ENCODE data around the gene PYGB. TPM values are rescaled to one million over a fixed set of nuclear protein-coding genes. Genes with fewer than 3 reads are reported as not detected.

The PYGB gene
- total RNA-seq, 6 donors from 2014 or later, result 59.4 to 128 (median 98.4) TPM

- 91 to 100% methylated on average over 2 to 4 of the region's 6 CpGs for WGBS, 2 donors
- H3K4me1 ChIP-seq, result no peaks in the 10 kb centered on the region
- peaks cover 0 to 49% (median 31%) of the 10 kb centered on the region in 4 donors for H3K36me3 ChIP-seq
- DNase-seq (no peak), ATAC-seq (ENCODE audit: low FRiP score in 2 of 2) (no peak)
- H3K9me3 ChIP-seq, result no peaks in the 10 kb centered on the region
- no peak for TF ChIP-seq POLR2A (IDR thresholded peaks at IDR 0.05)
- TF ChIP-seq EP300 (IDR thresholded peaks at IDR 0.05), result no peak
- TF ChIP-seq POLR2AphosphoS5 (IDR thresholded peaks at IDR 0.05), result no peak
- TF ChIP-seq CTCF (IDR thresholded peaks at IDR 0.05), result no peak
- no peaks in the 10 kb centered on the region for H3K27me3 ChIP-seq
- H3K27ac ChIP-seq, result no peak overlapping the region
- H3K4me3 ChIP-seq, result no peak overlapping the region
Measured at GRCh38 chr20:25302596-25302995, 54.7 kb downstream of the PYGB start.

GRCh38 chr20:25303292-25304024 lies 55.6 kb downstream of the PYGB start:
- H3K4me1 ChIP-seq, result no peaks in the 10 kb centered on the region
- no peak for TF ChIP-seq EP300 (IDR thresholded peaks at IDR 0.05)
- no peak for TF ChIP-seq POLR2A (IDR thresholded peaks at IDR 0.05)
- no peak for TF ChIP-seq POLR2AphosphoS5 (IDR thresholded peaks at IDR 0.05)
- no peak for TF ChIP-seq CTCF (IDR thresholded peaks at IDR 0.05)
- H3K27ac ChIP-seq, result no peak overlapping the region
- no peaks in the 10 kb centered on the region for H3K9me3 ChIP-seq
- H3K27me3 ChIP-seq, result no peaks in the 10 kb centered on the region
- no peak overlapping the region for H3K4me3 ChIP-seq
- peaks cover 0 to 50% (median 28%) of the 10 kb centered on the region in 4 donors for H3K36me3 ChIP-seq
- DNase-seq (no peak), ATAC-seq (ENCODE audit: low FRiP score in 2 of 2) (no peak)
- WGBS, 2 donors, result 96 to 99% methylated on average over 12 of the region's 12 CpGs

GRCh38 chr20:25304025-25304549 lies 56.2 kb downstream of the PYGB start:
- no peaks in the 10 kb centered on the region for H3K9me3 ChIP-seq
- 95 to 100% methylated on average over 4 to 10 of the region's 11 CpGs for WGBS, 2 donors
- peaks cover 0 to 53% (median 25%) of the 10 kb centered on the region in 4 donors for H3K36me3 ChIP-seq
- DNase-seq, result peak in 1 of 2 donors; percentile 76
- H3K4me3 ChIP-seq, result no peak overlapping the region
- H3K27me3 ChIP-seq, result no peaks in the 10 kb centered on the region
- no peak for ATAC-seq (ENCODE audit: low FRiP score in 2 of 2)
- H3K27ac ChIP-seq, result no peak overlapping the region
- no peaks in the 10 kb centered on the region for H3K4me1 ChIP-seq
- no peak for TF ChIP-seq POLR2AphosphoS5 (IDR thresholded peaks at IDR 0.05)
- no peak for TF ChIP-seq CTCF (IDR thresholded peaks at IDR 0.05)
- no peak for TF ChIP-seq POLR2A (IDR thresholded peaks at IDR 0.05)
- no peak for TF ChIP-seq EP300 (IDR thresholded peaks at IDR 0.05)

GRCh38 chr20:25306991-25307903 lies 59.4 kb downstream of the PYGB start:
- no peak overlapping the region for H3K4me3 ChIP-seq
- no peaks in the 10 kb centered on the region for H3K9me3 ChIP-seq
- H3K27me3 ChIP-seq, result no peaks in the 10 kb centered on the region
- DNase-seq (no peak), ATAC-seq (ENCODE audit: low FRiP score in 2 of 2) (no peak)
- H3K27ac ChIP-seq, result no peak overlapping the region
- peaks cover 14 to 25% (median 17%) of the 10 kb centered on the region in 4 donors for H3K4me1 ChIP-seq
- whole genome bisulfite sequencing, 2 donors, result 87 to 96% methylated on average over 5 to 10 of the region's 10 CpGs
- H3K36me3 ChIP-seq, result peaks cover 0 to 41% (median 16%) of the 10 kb centered on the region in 4 donors
- no peak for TF ChIP-seq CTCF (IDR thresholded peaks at IDR 0.05)
- no peak for TF ChIP-seq EP300 (IDR thresholded peaks at IDR 0.05)
- no peak for TF ChIP-seq POLR2A (IDR thresholded peaks at IDR 0.05)
- no peak for TF ChIP-seq POLR2AphosphoS5 (IDR thresholded peaks at IDR 0.05)
